Right lobe of liver (tissue), 6 donors: ENCODE results near the gene SFXN1. TPM values are rescaled to one million over a fixed set of nuclear protein-coding genes. Genes with fewer than 3 reads are reported as not detected.

Experiments used
- ATAC-seq, 4 donors: fragments of 200-7000 bp; cut with Tn5 transposase; one replicate each; pipeline ENCODE4 v1.9.1; 2020; ENCODE audit warnings: mild to moderate bottlenecking in 4 of 4, moderate library complexity in 4 of 4
- DNase-seq, 3 donors: peaks; one replicate each; pipeline ENCODE4 v3.0.0-alpha.2; 2020
- H3K27ac ChIP-seq, 3 donors: fragments of 200-600 bp; one replicate each; pipeline ENCODE4 v1.8.0; 2022
- H3K27me3 ChIP-seq, 2 donors: fragments of 200-600 bp; one replicate each; pipeline ENCODE4 v1.8.0; 2022
- H3K36me3 ChIP-seq, 4 donors: fragments of 200-600 bp; sonication (generic) in 1 of 4; one replicate each; pipeline versions ENCODE4 v1.5.1 to v1.8.0; 2017 to 2022; ENCODE audit warnings: control low read depth in 1 of 4
- H3K4me1 ChIP-seq, 4 donors: fragments of 200-600 bp; sonication (generic) in 1 of 4; one replicate each; pipeline versions ENCODE4 v1.5.1 to v1.8.0; 2017 to 2022; ENCODE audit warnings: control low read depth in 1 of 4
- H3K4me3 ChIP-seq, 3 donors: fragments of 200-600 bp; one replicate each; pipeline ENCODE4 v1.8.0; 2022
- H3K9me3 ChIP-seq, 4 donors: fragments of 200-600 bp; sonication (generic) in 1 of 4; one replicate each; pipeline versions ENCODE4 v1.5.1 to v1.8.0; 2017 to 2022; ENCODE audit warnings: control low read depth in 1 of 4
- CTCF ChIP-seq, 4 donors: fragments of 200-600 bp in 3 of 4; fragments of 450-650 bp in 1 of 4; IDR thresholded peaks; one replicate each; pipeline versions ENCODE4 v1.5.1 to v1.8.0; 2016 to 2022; ENCODE audit warnings: antibody characterized with exemption in 4 of 4, mild to moderate bottlenecking in 2 of 4
- POLR2A ChIP-seq: fragments of 450-650 bp; IDR thresholded peaks from one replicate; pipeline ENCODE4 v1.6.1; 2017; ENCODE audit warnings: antibody characterized with exemption, mild to moderate bottlenecking
- WGBS: methylation state at CpG from one replicate; pipeline ENCODE4 v1.1.6; 2018; ENCODE audit warnings: low coverage, low lambda C conversion rate; ENCODE audit not compliant: insufficient coverage; ENCODE audit errors: missing lambda C conversion rate; 5-methylcytosine and 5-hydroxymethylcytosine counted together
- intact Hi-C, 2 donors: fragments of 100-400 bp; cut with DNase I; formaldehyde crosslinking; loops; one replicate each; pipeline versions ENCODE4 v1.11.2 to v1.14.1; 2022
- total RNA-seq, 6 experiments: library from RNA; depleted of rRNA in 2 of 6; stranded (reverse); fragments of >200 nt in 2 of 6; fragmentation: NEBNext Ultra II Directional in 3 of 6; extraction: Animal tissue kit (Norgen Biotek cat#: 25700) in 3 of 6; gene quantifications; one replicate each; pipeline versions ENCODE4 v1.1.0 to v1.2.4, GENCODE V29; 2016 to 2023
- donor health status: DM: no; HTN: yes; CAD: no.
- donor health status: DM: no; HTN: no; CAD: no.
- donor health status: DM: no; HTN: no; CAD: no.
- donor health status: DM: no; HTN: yes; CAD: no.
- donor health status: DM: no; HTN: yes; CAD: no.

Gene SFXN1
- total RNA-seq, 6 experiments from 2014 or later: 58.9 to 123 (median 89.1) TPM

GRCh38 chr5:175539936-175540335 is 61.6 kb downstream of the SFXN1 start:
- no peaks in the 10 kb centered on the region for H3K36me3 ChIP-seq
- intact Hi-C loops: loop anchor here (10.0 kb wide), 2 partner anchors 165 to 175 kb away; no protein-coding TSS in a partner anchor
- no peaks in the 10 kb centered on the region for H3K4me1 ChIP-seq
- H3K9me3 ChIP-seq: no peaks in the 10 kb centered on the region
- H3K27me3 ChIP-seq: no peaks in the 10 kb centered on the region
- 71% methylated on average over 2 of the region's 2 CpGs for WGBS
- no peak overlapping the region for H3K27ac ChIP-seq
- DNase-seq: no peak
- no peak for TF ChIP-seq CTCF (IDR thresholded peaks at IDR 0.05)
- TF ChIP-seq POLR2A: no peak
- ATAC-seq: no peak
- H3K4me3 ChIP-seq: no peak overlapping the region

GRCh38 chr5:175541264-175541663 is 62.9 kb downstream of the SFXN1 start:
- TF ChIP-seq POLR2A (no peak), CTCF (IDR thresholded peaks at IDR 0.05) (no peak)
- WGBS: 40% methylated on average over 1 of the region's 4 CpGs
- no peaks in the 10 kb centered on the region for H3K36me3 ChIP-seq
- no peaks in the 10 kb centered on the region for H3K9me3 ChIP-seq
- H3K27me3 ChIP-seq: no peaks in the 10 kb centered on the region
- intact Hi-C loops: loop anchor here in 1 of 2 donors (10.0 kb wide), 1 partner anchor 174 kb away; no protein-coding TSS in a partner anchor
- ATAC-seq (no peak), DNase-seq (no peak)
- H3K4me1 ChIP-seq: no peaks in the 10 kb centered on the region
- no peak overlapping the region for H3K4me3 ChIP-seq
- H3K27ac ChIP-seq: no peak overlapping the region

- intact Hi-C loops: loop anchor here in 1 of 2 donors (10.0 kb wide), 1 partner anchor 172 kb away; no protein-coding TSS in a partner anchor
- no peak overlapping the region for H3K27ac ChIP-seq
- WGBS: 36% methylated on average over 3 of the region's 5 CpGs
- H3K9me3 ChIP-seq: no peaks in the 10 kb centered on the region
- ATAC-seq (peak in 3 of 4 donors; percentile 33 to 52 (median 39)), DNase-seq (no peak)
- H3K4me3 ChIP-seq: no peak overlapping the region
- no peak for TF ChIP-seq CTCF (IDR thresholded peaks at IDR 0.05)
- no peak for TF ChIP-seq POLR2A
- no peaks in the 10 kb centered on the region for H3K36me3 ChIP-seq
- no peaks in the 10 kb centered on the region for H3K27me3 ChIP-seq
- no peaks in the 10 kb centered on the region for H3K4me1 ChIP-seq
Observed at GRCh38 chr5:175542232-175542965, 64.0 kb downstream of the SFXN1 start.

GRCh38 chr5:175542966-175543235 is 64.5 kb downstream of the SFXN1 start:
- no peaks in the 10 kb centered on the region for H3K4me1 ChIP-seq
- no peak overlapping the region for H3K27ac ChIP-seq
- H3K9me3 ChIP-seq: no peaks in the 10 kb centered on the region
- ATAC-seq: no peak
- intact Hi-C loops: loop anchor here in 1 of 2 donors (10.0 kb wide), 1 partner anchor 172 kb away; no protein-coding TSS in a partner anchor
- WGBS: 60% methylated on average over 1 of the region's 1 CpG
- TF ChIP-seq POLR2A (no peak), CTCF (IDR thresholded peaks at IDR 0.05) (no peak)
- no peak for DNase-seq
- H3K4me3 ChIP-seq: no peak overlapping the region
- no peaks in the 10 kb centered on the region for H3K36me3 ChIP-seq
- H3K27me3 ChIP-seq: no peaks in the 10 kb centered on the region
